GM23338 (cell line): Measurements from ENCODE around the gene POLA1. TPM values are rescaled to one million over a fixed set of nuclear protein-coding genes. Genes with fewer than 3 reads are reported as not detected.

Source experiments
- ATAC-seq: fragments of 200-7000 bp; cut with Tn5 transposase; 3 replicates; pipeline ENCODE4 v1.9.1; 2020
- DNase-seq: peaks from one replicate; pipeline ENCODE4 v3.0.0-alpha.2; 2015; ENCODE audit warnings: low spot score
- H2AFZ ChIP-seq: fragments of 200-600 bp; sonication (generic); 2 replicates; pipeline ENCODE4 v1.8.0; 2016; ENCODE audit warnings: antibody characterized with exemption, mild to moderate bottlenecking, moderate library complexity
- H3F3A ChIP-seq: fragments of 200-600 bp; sonication (generic); replicated peaks from 2 replicates; pipeline ENCODE4 v1.8.0; 2017; ENCODE audit warnings: antibody characterized with exemption, mixed run types, low read depth
- H3K27ac ChIP-seq: fragments of 200-600 bp; sonication (generic); 2 replicates; pipeline ENCODE4 v1.6.1; 2016; ENCODE audit warnings: low read depth
- H3K27me3 ChIP-seq: fragments of 200-600 bp; sonication (generic); 2 replicates; pipeline ENCODE4 v1.8.0; 2016; ENCODE audit warnings: mild to moderate bottlenecking, mixed run types, moderate library complexity; ENCODE audit not compliant: insufficient read depth
- H3K36me3 ChIP-seq: fragments of 200-600 bp; sonication (generic); 2 replicates; pipeline ENCODE4 v1.8.0; 2016; ENCODE audit warnings: mild to moderate bottlenecking; ENCODE audit not compliant: insufficient read depth
- H3K4me1 ChIP-seq: fragments of 200-600 bp; sonication (generic); 2 replicates; pipeline ENCODE4 v1.8.0; 2016; ENCODE audit warnings: mild to moderate bottlenecking, moderate library complexity; ENCODE audit not compliant: insufficient read depth
- H3K4me2 ChIP-seq: fragments of 200-600 bp; sonication (generic); 2 replicates; pipeline ENCODE4 v1.7.1; 2017; ENCODE audit warnings: mixed run types
- H3K4me3 ChIP-seq: fragments of 200-600 bp; sonication (generic); 2 replicates; pipeline ENCODE4 v1.6.1; 2016; ENCODE audit warnings: mixed run types
- H3K79me2 ChIP-seq: fragments of 200-600 bp; sonication (generic); replicated peaks from 2 replicates; pipeline ENCODE4 v1.8.0; 2017; ENCODE audit warnings: mild to moderate bottlenecking; ENCODE audit not compliant: insufficient read depth
- H3K9me2 ChIP-seq: fragments of 200-600 bp; sonication (generic); 2 replicates; pipeline ENCODE4 v1.8.0; 2017; ENCODE audit not compliant: insufficient read depth
- H4K20me1 ChIP-seq: fragments of 200-600 bp; sonication (generic); replicated peaks from 2 replicates; pipeline ENCODE4 v1.8.0; 2017; ENCODE audit warnings: mild to moderate bottlenecking; ENCODE audit not compliant: insufficient read depth
- H3K27ac Mint-ChIP-seq: 2 replicates; pipeline ENCODE4 v1.8.0; 2020; ENCODE audit warnings: inconsistent platforms, mild to moderate bottlenecking, moderate library complexity, mixed read lengths
- H3K27me3 Mint-ChIP-seq: 3 replicates; pipeline ENCODE4 v1.8.0; 2022; ENCODE audit warnings: low read depth, mild to moderate bottlenecking, moderate library complexity, mixed read lengths, inconsistent platforms; ENCODE audit not compliant: insufficient read depth, poor library complexity
- H3K36me3 Mint-ChIP-seq: 3 replicates; pipeline ENCODE4 v1.8.0; 2021; ENCODE audit warnings: low read depth, mild to moderate bottlenecking, inconsistent platforms, moderate library complexity, mixed read lengths
- H3K4me1 Mint-ChIP-seq: 3 replicates; pipeline ENCODE4 v1.8.0; 2020; ENCODE audit warnings: mild to moderate bottlenecking, inconsistent platforms, mixed read lengths
- H3K4me3 Mint-ChIP-seq: 3 replicates; pipeline ENCODE4 v1.8.0; 2021; ENCODE audit warnings: moderate library complexity, mild to moderate bottlenecking, inconsistent platforms, mixed read lengths
- H3K9me3 Mint-ChIP-seq: 3 replicates; pipeline ENCODE4 v1.8.0; 2020; ENCODE audit warnings: moderate library complexity, mild to moderate bottlenecking, inconsistent platforms, mixed read lengths
- CREB1 ChIP-seq: fragments of 250-450 bp; sonication (Bioruptor Pico); IDR thresholded peaks from 2 replicates; pipeline ENCODE4 v1.5.0; 2020; ENCODE audit warnings: low read depth, mild to moderate bottlenecking, moderate library complexity
- STAT1 ChIP-seq: IDR thresholded peaks from one replicate; pipeline ENCODE4 v1.6.1; 2016; ENCODE audit warnings: antibody characterized with exemption; ENCODE audit not compliant: unreplicated experiment
- ZNF331 ChIP-seq: fragments of 250-450 bp; sonication (Bioruptor Pico); IDR thresholded peaks from 2 replicates; pipeline ENCODE4 v1.5.0; 2020; ENCODE audit warnings: low read depth, mild to moderate bottlenecking, moderate library complexity
- polyA plus RNA-seq: library from polyadenylated mRNA; unstranded; fragments of >200 nt; fragmentation: Nextera tagmentation; extraction: Ambion mirVana; gene quantifications from 2 replicates; pipeline ENCODE4 v1.2.1, GENCODE V29; 2016
- total RNA-seq: library from RNA; depleted of rRNA; stranded (reverse); fragments of >200 nt; shearing (Covaris generic); gene quantifications from 2 replicates; pipeline ENCODE4 v1.2.3, GENCODE V29; 2014
- TF ChIP-seq, protein P1 (sequence below): fragments of 250-450 bp; sonication (Bioruptor Pico); IDR thresholded peaks from 2 replicates; pipeline ENCODE4 v1.5.0; 2020; ENCODE audit warnings: mild to moderate bottlenecking, moderate library complexity
- TF ChIP-seq, protein P2 (sequence below): IDR thresholded peaks from 2 replicates; pipeline ENCODE4 v1.6.1; 2016; ENCODE audit warnings: antibody characterized with exemption

The POLA1 gene
- total and polyA plus RNA-seq, 2 experiments from 2014 or later = 12.6 to 36.6 TPM

DNA sequence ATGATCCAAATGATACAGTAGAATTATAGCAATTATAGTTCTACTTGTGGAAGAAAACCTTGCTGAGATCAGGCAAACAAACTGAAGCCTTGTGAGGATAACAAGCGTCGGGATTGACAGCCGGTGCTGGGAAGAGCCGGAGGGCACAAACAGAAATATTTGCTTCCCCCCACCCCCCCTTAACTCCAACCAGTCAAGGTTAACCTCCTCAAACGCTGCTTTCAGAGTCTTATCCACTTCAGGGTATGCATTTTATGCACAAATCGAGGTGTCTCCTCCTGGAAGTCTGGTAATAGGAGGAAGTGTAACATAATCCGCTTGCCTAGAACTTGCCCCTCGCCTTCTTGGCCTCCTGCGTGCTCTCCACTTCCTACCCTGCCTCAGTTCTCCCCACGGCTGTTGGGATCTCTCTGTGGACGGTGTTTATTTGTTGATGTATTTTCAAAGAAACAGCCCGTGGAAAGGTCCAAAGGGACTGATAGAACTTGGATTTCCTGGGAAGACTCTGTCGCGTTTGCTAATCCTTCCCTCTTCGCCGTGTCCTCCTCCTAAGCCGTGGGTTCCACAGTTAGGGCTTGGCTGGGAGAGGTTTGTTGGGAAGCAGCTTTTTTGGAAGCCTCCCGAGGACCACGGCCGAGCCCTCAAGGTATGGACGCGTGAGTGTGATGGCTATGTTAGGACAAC is 326.1 kb downstream of the POLA1 start (continued):
- TF ChIP-seq, protein P1, sequence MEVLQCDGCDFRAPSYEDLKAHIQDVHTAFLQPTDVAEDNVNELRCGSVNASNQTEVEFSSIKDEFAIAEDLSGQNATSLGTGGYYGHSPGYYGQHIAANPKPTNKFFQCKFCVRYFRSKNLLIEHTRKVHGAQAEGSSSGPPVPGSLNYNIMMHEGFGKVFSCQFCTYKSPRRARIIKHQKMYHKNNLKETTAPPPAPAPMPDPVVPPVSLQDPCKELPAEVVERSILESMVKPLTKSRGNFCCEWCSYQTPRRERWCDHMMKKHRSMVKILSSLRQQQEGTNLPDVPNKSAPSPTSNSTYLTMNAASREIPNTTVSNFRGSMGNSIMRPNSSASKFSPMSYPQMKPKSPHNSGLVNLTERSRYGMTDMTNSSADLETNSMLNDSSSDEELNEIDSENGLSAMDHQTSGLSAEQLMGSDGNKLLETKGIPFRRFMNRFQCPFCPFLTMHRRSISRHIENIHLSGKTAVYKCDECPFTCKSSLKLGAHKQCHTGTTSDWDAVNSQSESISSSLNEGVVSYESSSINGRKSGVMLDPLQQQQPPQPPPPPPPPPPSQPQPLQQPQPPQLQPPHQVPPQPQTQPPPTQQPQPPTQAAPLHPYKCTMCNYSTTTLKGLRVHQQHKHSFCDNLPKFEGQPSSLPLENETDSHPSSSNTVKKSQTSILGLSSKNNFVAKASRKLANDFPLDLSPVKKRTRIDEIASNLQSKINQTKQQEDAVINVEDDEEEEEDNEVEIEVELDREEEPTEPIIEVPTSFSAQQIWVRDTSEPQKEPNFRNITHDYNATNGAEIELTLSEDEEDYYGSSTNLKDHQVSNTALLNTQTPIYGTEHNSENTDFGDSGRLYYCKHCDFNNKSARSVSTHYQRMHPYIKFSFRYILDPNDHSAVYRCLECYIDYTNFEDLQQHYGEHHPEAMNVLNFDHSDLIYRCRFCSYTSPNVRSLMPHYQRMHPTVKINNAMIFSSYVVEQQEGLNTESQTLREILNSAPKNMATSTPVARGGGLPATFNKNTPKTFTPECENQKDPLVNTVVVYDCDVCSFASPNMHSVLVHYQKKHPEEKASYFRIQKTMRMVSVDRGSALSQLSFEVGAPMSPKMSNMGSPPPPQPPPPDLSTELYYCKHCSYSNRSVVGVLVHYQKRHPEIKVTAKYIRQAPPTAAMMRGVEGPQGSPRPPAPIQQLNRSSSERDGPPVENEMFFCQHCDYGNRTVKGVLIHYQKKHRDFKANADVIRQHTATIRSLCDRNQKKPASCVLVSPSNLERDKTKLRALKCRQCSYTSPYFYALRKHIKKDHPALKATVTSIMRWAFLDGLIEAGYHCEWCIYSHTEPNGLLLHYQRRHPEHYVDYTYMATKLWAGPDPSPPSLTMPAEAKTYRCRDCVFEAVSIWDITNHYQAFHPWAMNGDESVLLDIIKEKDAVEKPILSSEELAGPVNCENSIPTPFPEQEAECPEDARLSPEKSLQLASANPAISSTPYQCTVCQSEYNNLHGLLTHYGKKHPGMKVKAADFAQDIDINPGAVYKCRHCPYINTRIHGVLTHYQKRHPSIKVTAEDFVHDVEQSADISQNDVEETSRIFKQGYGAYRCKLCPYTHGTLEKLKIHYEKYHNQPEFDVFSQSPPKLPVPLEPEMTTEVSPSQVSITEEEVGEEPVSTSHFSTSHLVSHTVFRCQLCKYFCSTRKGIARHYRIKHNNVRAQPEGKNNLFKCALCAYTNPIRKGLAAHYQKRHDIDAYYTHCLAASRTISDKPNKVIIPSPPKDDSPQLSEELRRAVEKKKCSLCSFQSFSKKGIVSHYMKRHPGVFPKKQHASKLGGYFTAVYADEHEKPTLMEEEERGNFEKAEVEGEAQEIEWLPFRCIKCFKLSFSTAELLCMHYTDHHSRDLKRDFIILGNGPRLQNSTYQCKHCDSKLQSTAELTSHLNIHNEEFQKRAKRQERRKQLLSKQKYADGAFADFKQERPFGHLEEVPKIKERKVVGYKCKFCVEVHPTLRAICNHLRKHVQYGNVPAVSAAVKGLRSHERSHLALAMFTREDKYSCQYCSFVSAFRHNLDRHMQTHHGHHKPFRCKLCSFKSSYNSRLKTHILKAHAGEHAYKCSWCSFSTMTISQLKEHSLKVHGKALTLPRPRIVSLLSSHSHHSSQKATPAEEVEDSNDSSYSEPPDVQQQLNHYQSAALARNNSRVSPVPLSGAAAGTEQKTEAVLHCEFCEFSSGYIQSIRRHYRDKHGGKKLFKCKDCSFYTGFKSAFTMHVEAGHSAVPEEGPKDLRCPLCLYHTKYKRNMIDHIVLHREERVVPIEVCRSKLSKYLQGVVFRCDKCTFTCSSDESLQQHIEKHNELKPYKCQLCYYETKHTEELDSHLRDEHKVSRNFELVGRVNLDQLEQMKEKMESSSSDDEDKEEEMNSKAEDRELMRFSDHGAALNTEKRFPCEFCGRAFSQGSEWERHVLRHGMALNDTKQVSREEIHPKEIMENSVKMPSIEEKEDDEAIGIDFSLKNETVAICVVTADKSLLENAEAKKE (CRISPR knock-in tag) = no peak
- TF ChIP-seq, protein P2, sequence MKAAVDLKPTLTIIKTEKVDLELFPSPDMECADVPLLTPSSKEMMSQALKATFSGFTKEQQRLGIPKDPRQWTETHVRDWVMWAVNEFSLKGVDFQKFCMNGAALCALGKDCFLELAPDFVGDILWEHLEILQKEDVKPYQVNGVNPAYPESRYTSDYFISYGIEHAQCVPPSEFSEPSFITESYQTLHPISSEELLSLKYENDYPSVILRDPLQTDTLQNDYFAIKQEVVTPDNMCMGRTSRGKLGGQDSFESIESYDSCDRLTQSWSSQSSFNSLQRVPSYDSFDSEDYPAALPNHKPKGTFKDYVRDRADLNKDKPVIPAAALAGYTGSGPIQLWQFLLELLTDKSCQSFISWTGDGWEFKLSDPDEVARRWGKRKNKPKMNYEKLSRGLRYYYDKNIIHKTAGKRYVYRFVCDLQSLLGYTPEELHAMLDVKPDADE = no peak
- no peak for TF ChIP-seq ZNF331
- TF ChIP-seq STAT1 = no peak

DNA sequence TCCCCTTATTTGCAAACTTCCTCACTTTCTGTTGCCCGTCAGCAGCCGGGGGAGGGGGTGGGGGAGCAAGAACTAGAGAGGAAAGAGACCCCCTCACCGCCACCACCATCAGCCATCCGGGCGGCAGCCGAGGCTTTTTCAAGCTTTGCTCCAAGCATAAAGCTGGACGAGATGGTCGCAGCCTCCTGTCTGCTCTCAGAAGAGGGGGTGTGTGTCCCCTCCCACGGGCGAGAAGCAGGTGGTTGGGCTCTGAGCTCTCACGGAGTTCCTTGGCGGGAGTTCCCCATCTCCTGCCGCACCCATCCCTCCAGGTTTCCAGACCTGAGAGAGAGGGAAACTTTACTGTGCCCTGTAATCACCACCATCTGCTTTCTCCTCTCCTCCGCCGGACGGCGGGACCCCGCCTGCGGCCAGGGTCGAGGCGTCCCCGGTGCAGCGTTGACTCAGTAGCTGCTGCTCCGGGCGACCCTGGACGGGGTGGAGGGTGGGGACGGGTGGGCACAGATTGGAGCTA is 326.7 kb downstream of the POLA1 start:
- peaks cover 3% of the 10 kb centered on the region; the same call in 1 of the 3 replicates for H3K36me3 Mint-ChIP-seq
- no peak for DNase-seq
- Histone ChIP-seq H2AFZ (no peak overlapping the region), H3K9me2 (no peaks in the 10 kb centered on the region), H3K27me3 (peaks cover 87% of the 10 kb centered on the region), H3K79me2 (no peaks in the 10 kb centered on the region), H3K4me3 (peak overlapping the region; percentile 57), H3K36me3 (no peaks in the 10 kb centered on the region), H4K20me1 (no peaks in the 10 kb centered on the region), H3K27ac (no peak overlapping the region), H3K4me1 (peaks cover 39% of the 10 kb centered on the region), H3K4me2 (peak overlapping the region; percentile 84), H3F3A (no peaks in the 10 kb centered on the region)
- peaks cover 87% of the 10 kb centered on the region for H3K27me3 Mint-ChIP-seq
- no peak overlapping the region for H3K27ac Mint-ChIP-seq
- no peaks in the 10 kb centered on the region for H3K9me3 Mint-ChIP-seq
- peak overlapping the region; percentile 65 for H3K4me3 Mint-ChIP-seq
- peak; percentile 18 for ATAC-seq
- H3K4me1 Mint-ChIP-seq = peaks cover 47% of the 10 kb centered on the region
- TF ChIP-seq CREB1 (CRISPR knock-in tag) (no peak), STAT1 (no peak)
- TF ChIP-seq, protein P2 = no peak
- TF ChIP-seq, protein P1 (CRISPR knock-in tag) = no peak
